NCI-H1105 treated with DMSO at 0.1 percent for 48 hours (cell line): ENCODE measurements around the gene ATMIN.

Source experiments
- DNase-seq: peaks from one replicate; lab custom pipeline; 2025; lab: John Stamatoyannopoulos, UW

ATMIN gene

DNA sequence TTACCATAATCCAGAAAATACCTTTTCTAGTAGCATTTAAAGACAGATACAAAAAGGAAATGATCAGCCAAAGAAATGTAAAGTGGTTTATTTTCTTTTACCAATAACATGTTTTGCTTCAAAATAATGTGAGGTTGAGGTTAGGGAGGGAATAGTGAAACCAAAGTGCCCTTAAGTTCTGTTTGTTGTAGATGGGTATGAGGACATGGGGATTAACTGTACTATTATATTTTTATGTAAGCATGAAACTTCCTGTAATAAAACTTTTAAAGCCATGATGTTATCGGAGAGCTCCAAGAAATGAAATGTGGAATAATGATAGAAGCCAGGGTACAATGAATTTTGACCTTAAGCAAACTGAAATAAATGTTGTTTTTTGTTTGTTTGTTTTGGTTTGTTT lies 31.5 kb downstream of the ATMIN start:
- no peak for DNase-seq

DNA sequence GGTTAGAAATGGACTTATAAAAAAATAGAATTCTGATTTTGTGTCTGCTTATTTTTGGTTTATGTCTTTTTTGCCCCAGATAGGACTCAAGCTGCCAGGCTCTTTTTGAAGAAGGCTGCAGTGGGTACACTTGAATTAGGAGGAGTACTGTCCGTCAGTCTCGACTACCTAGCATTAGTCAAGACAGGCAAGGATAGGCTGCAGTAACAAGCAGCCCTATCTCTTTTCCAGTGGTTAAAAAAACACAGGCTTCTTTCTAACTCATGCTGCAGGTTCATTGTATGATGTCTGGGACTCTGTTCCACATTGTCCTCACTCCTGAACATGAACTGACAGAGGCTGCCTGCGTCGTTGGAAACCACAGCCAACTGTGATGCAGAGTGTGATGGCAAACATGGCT lies 33.4 kb downstream of the ATMIN start:
- no peak for DNase-seq

DNA sequence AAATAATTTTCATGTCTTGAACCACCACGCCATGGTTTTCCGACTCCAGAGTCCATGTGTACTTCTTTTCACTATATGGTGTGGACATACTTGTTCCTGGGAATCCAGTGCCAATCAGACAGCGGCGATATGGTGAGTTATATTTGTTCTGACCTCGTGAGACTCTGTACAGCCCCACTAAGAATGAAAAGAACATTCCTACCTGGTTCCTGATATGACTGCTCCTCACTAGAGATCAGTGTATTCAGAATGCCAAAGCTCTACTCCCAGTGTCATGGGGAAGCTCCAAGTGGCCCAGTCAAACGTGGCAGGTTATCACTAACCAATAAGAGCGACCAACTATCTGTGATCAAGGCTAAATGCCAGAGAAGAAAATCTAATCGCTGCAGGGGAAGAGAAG lies 35.3 kb downstream of the ATMIN start:
- DNase-seq = no peak

DNA sequence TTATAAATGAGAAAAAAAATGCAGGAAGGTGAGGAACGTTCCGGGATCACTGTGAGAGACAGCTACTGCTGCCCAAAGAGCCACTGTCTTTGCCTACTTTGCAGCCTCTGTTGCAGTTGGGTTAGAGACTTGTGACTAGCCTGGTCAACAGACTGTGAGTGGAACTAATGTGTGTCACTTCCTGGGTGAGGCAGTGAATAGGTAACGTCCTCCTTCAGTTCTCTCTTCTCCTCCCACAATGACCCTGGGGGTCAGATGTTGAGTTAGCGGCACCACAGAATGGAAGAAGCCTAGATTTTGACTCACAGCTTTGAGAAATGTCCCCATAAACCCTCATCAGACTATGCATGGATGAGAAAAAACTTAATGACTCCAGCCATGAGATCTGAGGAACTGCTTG lies 36.2 kb downstream of the ATMIN start:
- no peak for DNase-seq

DNA sequence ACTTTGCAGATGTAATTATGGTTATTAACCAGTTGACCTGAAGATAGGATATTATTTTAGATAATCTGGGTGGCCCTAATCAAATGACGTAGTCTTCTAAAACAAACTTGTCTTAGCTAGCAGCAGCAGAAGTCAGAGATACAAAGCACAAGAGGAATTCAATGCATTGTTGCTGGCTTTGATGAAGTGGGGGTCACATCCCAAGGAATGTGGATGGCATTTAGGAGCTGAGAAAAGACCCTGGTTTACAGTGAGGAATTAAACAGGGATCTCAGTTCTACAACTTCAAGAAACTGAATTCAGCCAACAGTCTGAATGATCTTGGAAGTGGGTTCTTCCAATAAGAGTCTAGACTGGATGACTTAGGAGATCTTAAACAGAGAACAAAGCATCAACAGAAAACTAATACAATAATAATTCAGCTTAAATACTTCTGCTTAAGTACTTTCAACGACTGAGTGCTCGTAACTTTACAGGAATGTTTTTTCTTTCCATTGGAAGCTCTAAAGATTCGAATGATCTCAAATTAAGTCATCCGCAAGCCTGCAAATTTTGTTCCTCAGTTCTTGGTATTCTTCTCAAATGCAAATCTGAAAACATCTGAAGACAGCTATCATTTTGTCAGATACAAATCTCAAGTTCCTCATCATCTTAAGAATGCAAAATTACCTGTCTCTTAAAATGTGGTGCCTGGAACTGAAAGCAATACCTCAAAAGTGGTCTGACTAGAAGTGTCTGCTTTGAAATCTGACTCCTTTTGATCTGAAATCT lies 38.1 kb downstream of the ATMIN start:
- no peak for DNase-seq

DNA sequence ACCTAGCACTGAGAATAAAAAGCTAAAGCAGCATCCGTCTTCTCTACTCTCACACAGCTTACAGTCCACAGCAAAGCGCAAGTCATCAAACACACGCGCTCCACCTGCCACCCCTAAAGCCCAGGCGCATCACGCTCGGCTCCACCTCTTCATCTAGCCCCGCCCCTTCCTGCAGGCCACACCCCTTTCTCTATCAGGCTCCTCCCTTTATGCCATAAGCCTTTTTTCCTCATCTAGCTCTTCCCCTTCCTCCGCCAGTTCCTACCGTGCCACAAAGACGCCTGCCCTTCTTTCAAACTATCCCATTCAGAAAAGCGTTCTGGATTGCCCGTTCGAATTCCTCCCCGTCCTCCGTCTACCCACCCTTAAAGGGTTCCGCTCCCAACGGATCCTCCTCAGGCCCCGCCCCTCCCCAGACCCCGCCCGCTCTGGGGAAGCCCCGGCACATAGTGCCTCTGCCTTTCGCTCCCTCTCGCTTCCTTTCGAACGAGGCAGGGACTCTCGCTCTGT lies 41.0 kb downstream of the ATMIN start:
- peak; percentile 76 for DNase-seq

DNA sequence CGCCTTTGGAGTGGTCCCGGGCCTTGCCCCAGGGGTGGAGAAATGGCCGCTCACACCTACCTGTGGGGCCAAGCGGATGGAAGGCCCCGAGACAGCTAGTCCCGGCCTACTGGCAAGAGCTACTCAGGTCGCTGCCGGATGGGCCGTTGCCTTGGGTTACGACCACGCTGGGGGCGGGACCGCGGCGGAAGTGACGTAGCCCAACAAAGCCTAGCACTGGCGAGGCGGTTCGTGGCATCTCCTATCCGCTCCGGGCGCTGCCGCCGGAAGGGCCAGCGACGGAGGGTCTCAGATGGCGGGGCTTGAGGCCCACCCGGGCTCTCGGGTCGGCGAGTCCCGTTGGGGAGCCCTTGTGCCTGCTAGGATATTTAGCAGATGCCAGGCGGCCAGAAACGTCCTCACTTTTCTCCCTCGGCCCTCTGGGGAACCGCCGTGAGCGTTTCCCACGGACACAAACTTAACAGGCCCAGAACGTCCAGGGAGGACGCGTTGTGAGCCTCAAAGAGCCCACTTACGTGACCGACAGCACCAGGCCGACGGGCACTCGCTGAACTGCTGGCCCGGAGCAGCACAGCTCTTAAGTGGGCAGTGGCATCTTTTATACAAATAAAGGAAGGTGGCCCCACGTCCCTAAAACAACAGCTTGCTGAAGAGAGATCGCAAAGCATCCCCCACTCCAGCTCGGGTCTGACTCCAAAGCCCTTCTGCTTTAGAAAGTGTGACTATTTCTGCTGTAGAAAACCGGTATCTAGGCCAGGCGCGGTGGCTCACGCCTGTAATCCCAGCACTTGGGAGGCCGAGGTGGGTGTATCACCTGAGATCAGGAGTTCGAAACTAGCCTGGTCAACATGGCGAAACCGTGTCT lies 41.7 kb downstream of the ATMIN start, which contains the start of gene C16orf46:
Gene C16orf46, minus strand, starts transcription at position 163 of the 865 bp plus-strand sequence. CDS start 13,283 bp downstream, outside the sequence.
- DNase-seq = peak; percentile 81

DNA sequence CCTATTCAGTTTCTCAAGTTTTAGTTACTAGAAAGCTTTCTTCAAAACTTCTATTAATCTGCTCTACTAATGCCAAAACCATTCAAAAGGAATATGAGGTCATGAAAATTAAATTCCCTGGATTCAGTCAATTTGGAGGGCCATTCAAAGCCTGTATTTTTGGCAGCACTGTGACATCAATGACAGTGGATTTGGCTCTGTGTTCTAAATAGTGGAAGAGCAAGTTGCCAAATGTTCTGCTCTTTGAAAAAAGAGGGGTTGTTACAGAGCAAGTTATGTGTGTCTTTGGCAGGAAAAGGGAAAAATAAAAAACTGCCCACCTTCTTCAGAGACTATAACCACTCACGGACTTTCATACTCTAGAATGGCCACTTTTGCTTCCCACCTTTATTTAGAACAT lies 44.6 kb downstream of the ATMIN start:
- no peak for DNase-seq

DNA sequence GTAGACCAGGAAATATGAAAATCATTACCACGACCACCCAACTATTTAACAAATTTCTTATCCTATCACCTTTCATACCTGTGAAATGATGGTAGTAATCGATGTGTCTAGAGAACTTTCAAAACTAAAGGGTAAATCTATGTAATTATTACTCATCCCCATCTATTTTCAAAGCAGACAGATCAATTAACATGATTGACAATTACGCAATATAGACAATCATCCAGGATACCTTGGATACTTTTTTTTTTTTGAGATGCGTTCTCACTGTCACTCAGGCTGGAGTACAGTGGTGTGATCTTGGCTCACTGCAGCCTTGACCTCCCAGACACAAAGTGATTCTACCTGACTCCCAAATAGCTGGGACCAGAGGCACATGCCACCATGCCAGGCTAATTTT lies 45.4 kb downstream of the ATMIN start:
- DNase-seq = no peak

DNA sequence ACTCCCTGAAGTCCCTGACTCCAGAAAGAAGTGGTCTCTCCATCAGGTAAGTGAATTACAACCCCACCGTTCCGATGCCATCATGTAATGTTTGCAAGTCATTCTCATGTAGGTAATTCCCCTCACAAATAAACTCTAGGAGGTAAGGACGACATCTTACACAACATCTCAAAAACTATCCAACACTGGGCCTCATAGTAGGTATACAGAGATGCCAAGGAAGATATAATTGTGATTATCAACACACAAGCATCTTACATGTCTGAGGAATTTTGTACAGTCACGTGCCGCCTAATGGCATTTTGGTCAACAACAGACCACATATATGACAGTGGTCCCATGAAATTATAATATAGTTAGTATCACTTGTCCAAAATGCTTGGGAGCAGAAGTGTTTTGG lies 53.2 kb downstream of the ATMIN start:
- no peak for DNase-seq

DNA sequence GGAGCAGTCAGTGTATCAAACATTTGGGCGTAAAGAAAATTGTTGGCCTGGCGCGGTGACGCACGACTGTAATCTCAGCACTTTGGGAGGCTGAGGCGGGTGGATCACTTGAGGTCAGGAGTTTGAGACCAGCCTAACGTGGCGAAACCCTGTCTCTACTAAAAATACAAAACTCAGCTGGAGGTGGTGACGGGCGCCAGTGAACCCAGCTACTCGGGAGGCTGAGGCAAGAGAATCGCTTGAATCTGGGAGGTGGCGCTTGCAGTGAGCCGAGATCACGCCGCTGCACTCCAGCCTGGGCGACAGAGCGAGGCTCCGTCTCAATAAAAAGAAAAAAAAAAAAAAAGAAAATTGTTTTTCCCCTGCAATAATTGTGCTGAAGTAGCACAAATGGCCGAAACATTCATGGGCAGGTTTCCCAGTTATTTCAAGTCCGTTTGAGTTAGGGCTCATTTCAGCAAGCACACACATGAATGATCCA lies 59.2 kb downstream of the ATMIN start:
- no peak for DNase-seq

DNA sequence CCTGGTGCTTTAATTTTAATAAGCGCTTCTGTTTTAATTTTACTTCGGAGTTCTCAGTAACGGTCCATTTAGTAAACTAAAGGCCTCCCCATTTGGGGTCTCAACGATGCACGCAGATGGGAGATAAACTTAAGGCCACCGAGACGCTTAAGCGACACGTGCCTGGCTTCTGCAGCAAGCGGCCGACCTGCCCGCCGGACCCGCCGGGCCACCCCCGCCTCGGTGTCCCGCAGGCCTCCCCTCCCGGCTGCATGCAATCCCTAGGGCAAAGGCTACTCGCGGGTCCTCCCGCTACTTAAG lies 60.0 kb downstream of the ATMIN start:
- no peak for DNase-seq

DNA sequence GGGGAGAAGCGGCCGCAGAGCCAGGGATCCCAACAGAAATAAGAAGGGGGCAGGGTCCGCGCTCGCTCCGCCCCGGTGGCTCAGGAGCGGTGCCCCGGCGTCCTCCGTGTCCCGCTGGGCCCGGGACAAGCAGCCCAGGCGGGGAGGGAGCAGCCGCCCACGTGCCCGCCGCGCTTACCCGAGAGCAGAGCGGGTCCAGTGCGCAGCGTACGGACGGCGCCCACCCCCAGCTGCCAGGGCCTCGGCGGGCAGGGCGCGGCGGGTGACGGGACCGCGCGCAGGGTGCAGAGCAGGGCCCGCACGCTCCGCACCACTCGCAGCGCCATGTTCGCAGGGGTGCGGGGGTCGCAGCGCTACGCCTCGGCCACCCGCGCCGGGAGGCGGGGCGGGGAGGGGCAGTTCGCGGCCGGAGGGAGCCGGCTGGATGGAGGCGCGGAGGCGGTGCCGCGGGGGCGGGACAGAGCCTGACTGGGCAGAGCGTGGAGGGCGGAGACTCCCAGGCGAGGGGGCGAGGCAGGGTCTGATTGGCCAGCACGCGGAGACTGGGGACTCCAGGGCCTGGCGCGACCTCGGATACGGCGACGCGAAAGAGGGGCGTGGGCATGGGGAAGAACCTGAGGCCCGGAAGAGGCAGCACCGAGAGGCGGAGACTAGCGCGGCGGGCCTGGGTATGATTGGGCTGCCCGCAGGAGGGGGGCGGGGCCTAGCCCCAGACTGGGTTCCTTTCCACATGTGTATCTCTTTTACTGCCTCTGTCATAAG lies 60.5 kb downstream of the ATMIN start, which contains the start of gene GCSH:
Gene GCSH, minus strand, starts transcription at position 443 of the 762 bp plus-strand sequence. Its CDS starts 117 bp downstream, at position 326.
- peak; percentile 91 for DNase-seq

DNA sequence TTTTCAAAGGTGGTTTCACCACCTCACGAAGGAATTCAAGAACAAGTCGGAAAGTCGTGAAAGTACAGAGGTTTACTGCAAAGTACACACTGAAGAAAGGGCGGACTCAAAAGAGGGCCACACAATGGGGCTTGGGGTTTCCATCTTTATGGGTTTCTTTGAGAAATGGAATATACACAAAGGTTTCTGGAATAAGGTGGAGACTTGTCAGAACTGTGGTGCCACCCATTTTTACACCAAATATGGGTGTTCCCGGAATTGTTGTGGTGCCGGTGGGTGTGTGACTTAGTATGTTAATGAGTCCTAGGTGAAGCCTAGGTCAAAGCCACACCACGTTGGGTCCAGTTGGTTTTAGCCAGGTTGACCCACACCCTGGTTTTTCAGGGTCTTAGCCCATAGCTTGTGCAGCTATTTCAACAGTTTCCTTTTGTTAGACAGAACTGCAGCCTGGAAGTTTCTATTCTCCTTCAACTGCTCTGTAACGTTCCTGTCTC lies 61.1 kb downstream of the ATMIN start:
- DNase-seq = no peak
